ENCODE results near the gene BTLA.
"Not testable (repeated sequence)": the region's sequence is repeated elsewhere in the genome, so short reads cannot be mapped to it uniquely, and the experiment has no call there.

Gene BTLA

DNA sequence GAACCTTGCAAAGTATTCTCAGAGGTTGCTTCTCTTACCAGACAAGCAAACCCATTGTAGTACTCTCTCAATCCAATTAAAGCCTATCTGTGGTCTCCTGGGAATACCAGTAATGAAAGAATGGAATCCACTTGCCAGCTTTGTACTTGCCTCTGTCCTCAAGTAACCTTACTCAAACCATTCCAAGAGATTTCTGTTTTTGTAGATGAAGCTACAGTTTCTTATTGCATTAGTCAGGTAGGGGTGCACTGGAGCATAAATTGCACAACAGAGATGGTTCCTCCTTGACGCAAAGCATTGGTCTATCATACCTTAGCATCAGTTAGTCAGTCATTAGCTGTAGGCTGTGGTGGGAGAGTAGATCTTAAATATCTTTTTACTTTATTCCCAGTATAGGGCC, 52.9 kb downstream of the BTLA start:
- no peak for DNase-seq (ENCODE audit: low read depth)

DNA sequence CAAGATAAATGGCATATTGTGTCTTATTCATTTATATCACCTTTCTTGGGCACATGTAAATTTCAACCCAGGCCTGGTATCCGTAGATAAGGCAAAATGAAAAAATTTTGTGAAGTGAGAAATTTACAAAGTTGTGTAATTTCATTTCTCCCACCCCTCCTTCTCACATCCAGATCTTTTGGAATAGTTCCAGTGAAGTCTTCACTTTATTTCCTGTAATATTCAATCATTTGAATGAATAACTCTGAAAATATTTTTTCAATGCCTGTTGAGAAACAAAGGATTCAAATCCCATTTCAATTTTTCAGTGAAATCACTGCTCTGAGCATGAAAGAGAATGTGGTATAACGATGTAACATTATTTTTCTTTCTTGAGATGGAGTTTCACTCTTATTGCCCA, 53.4 kb downstream of the BTLA start:
- DNase-seq (ENCODE audit: low read depth), result no peak

- DNase-seq (ENCODE audit: low read depth), result no peak
These were observed 61.9 kb downstream of the BTLA start for GRCh38 chr3:112437146-112438022.

- DNase-seq (ENCODE audit: low read depth), result no peak
These were observed 69.3 kb downstream of the BTLA start for GRCh38 chr3:112429960-112430359.

DNA sequence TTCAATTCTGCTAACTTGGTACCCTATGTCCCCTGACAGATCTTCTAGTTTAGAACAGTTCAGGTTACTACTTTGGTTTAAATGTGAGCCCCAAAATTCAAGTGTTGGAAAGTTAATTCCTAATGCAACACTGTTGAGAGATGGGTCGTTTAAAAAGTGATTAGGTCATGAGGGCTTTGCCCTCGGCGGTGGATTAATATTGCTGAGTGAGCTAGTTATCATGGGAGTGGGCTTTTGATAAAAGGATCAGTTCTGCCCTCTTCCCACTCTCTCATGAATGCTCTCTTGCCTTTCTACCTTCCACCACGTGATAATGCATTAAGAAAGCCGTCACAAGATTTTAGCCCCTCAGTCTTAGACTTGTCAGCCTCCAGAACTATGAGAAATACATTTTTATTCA, 72.1 kb downstream of the BTLA start:
- no peak for DNase-seq (ENCODE audit: low read depth)

- DNase-seq (ENCODE audit: low read depth), result no peak
These were observed 73.2 kb downstream of the BTLA start for GRCh38 chr3:112425858-112426750.

GRCh38 chr3:112425382-112425781, 73.9 kb downstream of the BTLA start:
- DNase-seq (ENCODE audit: low read depth), result no peak

DNA sequence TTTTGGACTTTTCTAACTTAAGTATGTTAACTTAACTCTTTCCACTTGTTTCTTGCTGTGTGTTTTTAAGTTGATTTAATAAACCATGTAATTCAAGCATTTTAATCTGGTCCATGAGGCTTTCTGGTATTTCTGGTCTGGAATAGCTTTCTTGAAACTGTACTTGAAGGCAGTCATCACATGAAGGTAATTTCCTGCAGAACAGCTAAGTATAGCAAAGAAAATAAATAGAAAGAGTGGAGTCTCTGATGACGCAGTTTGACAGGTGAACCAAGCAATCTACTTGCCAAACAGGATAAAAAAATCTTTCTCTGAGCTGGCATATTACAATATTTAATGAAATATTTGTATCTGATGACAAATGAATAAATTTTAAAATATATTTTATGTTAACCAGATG, 74.9 kb downstream of the BTLA start:
- DNase-seq (ENCODE audit: low read depth), result no peak

GRCh38 chr3:112422921-112423320, 76.4 kb downstream of the BTLA start:
- not testable (repeated sequence) for DNase-seq (ENCODE audit: low read depth)

- not testable (repeated sequence) for DNase-seq (ENCODE audit: low read depth)
These were observed 80.7 kb downstream of the BTLA start for GRCh38 chr3:112418526-112418925.

DNA sequence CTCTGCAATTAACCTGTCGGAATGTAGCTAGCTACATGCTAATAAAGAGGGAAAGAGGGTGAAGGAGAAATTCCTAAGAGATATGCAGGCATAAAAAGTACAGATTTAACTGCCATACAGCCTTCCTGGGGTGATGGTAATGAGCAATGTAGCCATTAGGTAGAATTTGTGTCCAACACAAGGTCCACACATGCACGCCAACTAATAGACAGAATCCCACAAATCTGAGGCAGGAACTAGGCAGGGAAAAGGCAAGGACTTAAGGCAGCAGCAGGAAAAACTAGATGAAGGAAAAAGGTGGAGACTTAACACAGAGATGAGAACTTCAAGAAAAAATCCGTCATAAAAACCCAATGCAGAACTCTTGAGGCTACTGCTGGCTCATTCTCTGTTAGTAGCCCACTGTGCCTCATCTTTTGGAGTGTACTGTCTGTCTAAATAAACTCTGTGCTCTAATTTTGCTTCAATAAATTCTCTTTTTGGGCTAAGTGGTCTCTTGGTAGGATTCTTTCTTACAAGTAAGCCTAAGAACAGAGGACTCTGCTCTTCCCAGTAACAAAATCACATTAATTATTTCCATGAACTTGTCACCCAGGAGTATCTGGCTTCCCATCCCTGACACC, 81.5 kb downstream of the BTLA start:
- DNase-seq (ENCODE audit: low read depth), result no peak

GRCh38 chr3:112416391-112417212, 82.7 kb downstream of the BTLA start:
- no peak for DNase-seq (ENCODE audit: low read depth)

DNA sequence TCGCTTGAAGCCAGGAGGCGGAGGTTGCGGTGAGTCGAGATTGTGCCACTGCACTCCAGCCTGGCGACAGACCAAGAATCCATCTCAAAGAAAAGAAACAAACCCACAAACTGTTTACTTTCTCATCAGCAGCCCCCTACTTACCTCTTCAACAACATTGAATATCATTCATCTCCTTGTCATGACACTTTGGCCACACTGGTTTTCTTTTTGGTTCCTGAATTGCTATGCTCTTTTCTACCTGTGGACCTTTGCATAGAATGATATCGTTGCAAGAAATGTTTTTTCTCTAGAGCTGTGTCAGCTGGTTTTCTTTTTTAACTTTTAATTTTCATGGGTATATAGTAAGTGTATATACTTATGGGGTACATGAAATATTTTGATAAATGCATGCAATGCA, 83.9 kb downstream of the BTLA start:
- DNase-seq (ENCODE audit: low read depth), result no peak

All from stimulated activated CD8-positive, alpha-beta memory T cell treated with anti-CD3 and anti-CD28 coated beads, Interleukin-12 subunit alpha, Interleukin-12 subunit beta, amount 100 ng/mL, for 4 hours (primary cell).